ENCODE data around the gene COG3. TPM values are rescaled to one million over a fixed set of nuclear protein-coding genes. Genes with fewer than 3 reads are reported as not detected.

Gene COG3
- total and polyA plus RNA-seq, 2 of the 13 experiments (the other 11 are each of a cell fraction or from before 2014, with no cell fraction given): 37.8 to 47.5 TPM

DNA sequence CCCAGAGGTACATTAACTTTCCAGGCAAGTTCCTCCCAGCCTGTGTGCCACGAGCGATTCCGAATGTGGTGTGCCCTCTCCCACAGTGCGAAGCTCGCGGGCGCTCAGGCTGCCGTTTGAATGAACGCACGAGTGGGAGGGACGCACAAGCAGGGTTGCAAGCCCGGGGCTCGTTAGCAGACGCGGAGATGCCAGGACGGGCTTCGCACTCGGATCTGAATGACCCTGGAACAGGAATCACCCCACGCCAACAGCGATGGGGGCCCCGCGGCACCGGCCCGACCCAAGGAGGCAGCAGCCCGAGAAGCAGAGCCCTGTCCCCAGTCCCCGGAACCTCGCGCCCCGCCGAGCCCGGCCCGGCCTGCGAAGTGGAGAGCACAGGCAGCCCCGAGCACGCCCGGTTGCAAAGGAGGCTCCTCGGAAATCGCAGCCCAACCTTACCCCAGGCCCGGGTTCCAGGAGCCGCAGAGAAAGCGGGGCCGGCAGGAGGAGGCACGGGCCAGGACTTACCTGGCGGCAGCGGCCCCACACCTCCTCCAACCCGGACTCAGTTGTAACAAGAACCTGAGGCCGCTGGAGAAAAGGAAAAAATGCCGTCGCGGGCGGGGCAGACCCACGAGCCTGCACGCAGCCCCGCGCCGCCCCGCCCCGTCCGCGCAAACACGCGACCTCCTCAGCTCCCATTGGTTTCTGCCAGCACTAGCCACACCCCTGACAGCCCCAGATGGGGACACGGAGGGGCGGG is 46.8 kb upstream of the COG3 start, which contains the start of gene SLC25A30:
Gene SLC25A30, minus strand, starts transcription at position 584 of the 745 bp plus-strand sequence. CDS start 6,948 bp downstream, outside the sequence.
- Histone ChIP-seq H3K9me3 (ENCODE audit: low read length) (no peaks in the 10 kb centered on the region), H3K4me1 (ENCODE audit: insufficient read depth, low read length) (peaks cover 49% of the 10 kb centered on the region), H3K27ac (ENCODE audit: extremely low read length, insufficient read depth, low read length) (peak within 1 kb of the TSS; percentile 81), H3K9ac (ENCODE audit: insufficient read depth, low read depth, low read length) (peak within 1 kb of the TSS; percentile 78), H3K4me2 (ENCODE audit: low read depth, low read length) (peak within 1 kb of the TSS; percentile 82), H3K4me3 (replicated peaks in 1 of 3; ENCODE audit: insufficient read depth in 1 of 3, low read depth in 2 of 3, low read length in 3 of 3) (peak within 1 kb of the TSS; percentile 82 to 90 (median 85)), H3K36me3 (replicated peaks in 1 of 2; ENCODE audit: control insufficient read depth in 1 of 2, insufficient read depth in 2 of 2, low read length in 2 of 2) (no peaks in the 10 kb centered on the region), H4K20me1 (ENCODE audit: insufficient read depth, low read length) (0 out of 2 replicates have a peak, but pooled peaks cover 13% of the 10 kb centered on the region), H3K27me3 (ENCODE audit: control insufficient read depth in 1 of 2, insufficient read depth in 2 of 2, low read length in 2 of 2) (no peaks in the 10 kb centered on the region; a peak in 1 of 5 replicates), H2AFZ (ENCODE audit: low read length) (no peak within 1 kb of the TSS), H3K79me2 (ENCODE audit: insufficient read depth, low read length) (peaks cover 36% of the 10 kb centered on the region)
- FAIRE-seq (no peak), DNase-seq (ENCODE audit: low spot score) (peak; percentile 90), ATAC-seq (peak; percentile 95)
- 0% methylated on average over 19 of the region's 64 CpGs for WGBS (ENCODE audit: low lambda C conversion rate)
- POLR2A ChIA-PET: interaction anchor here (0.6 to 6.5 kb wide), 16 partner anchors 12 to 77 kb away, joined by 3 to 47 read pairs (median 5); partner anchors contain the start of genes COG3 and TPT1
- CTCF ChIA-PET (ENCODE audit: low intra/inter-chr PET ratio, low total read pairs): interaction anchor here (1.1 kb wide), 1 partner anchor 46 kb away, joined by 5 read pairs; the partner anchor contains the start of gene COG3
- TSS peak; percentile 79 for BruUV-seq (replicated peaks)
- intact Hi-C loops (cut with micrococcal nuclease; ENCODE audit: unreplicated experiment): loop anchor here (1.0 to 5.0 kb wide), 5 partner anchors 15 to 74 kb away; partner anchors contain the start of gene COG3
- in situ Hi-C loops (cut with HindIII; ENCODE audit: extremely low pct_ligation_motif_present, low pct_unique_long_range_greater_than_20kb): loop anchor here (5.0 kb wide), 1 partner anchor 49 kb away; no protein-coding TSS in a partner anchor
- TF ChIP-seq ZNF331 (CRISPR knock-in tag; IDR thresholded peaks at IDR 0.05) (0 out of 2 replicates have a peak, but pooled peaks have one; percentile 32), ASH2L (IDR thresholded peaks at IDR 0.05; ENCODE audit: insufficient read length, low read depth, low read length) (peak; percentile 79), KLF6 (CRISPR knock-in tag; IDR thresholded peaks at IDR 0.05) (peak; percentile 54; the same call in 1 of the 2 replicates), ISL2 (CRISPR knock-in tag; IDR thresholded peaks at IDR 0.05) (peak; percentile 69), STAT5B (CRISPR knock-in tag; IDR thresholded peaks at IDR 0.05) (no peak), TCF12 (IDR thresholded peaks at IDR 0.05) (no peak), TCF12 (CRISPR knock-in tag; IDR thresholded peaks at IDR 0.05) (peak; percentile 51; the same call in 1 of the 2 replicates), U2AF2 (IDR thresholded peaks at IDR 0.05; ENCODE audit: low read depth, low read length) (no peak), NFRKB (IDR thresholded peaks at IDR 0.05) (no peak), ZBTB38 (CRISPR knock-in tag; IDR thresholded peaks at IDR 0.05) (no peak), ZNF589 (CRISPR knock-in tag; conservative IDR thresholded peaks at IDR 0.05) (no peak), ZNF12 (CRISPR knock-in tag; IDR thresholded peaks at IDR 0.05) (no peak), TMF1 (CRISPR knock-in tag; IDR thresholded peaks at IDR 0.05; ENCODE audit: low read depth) (peak; percentile 56; the same call in 1 of the 2 replicates), ZSCAN22 (CRISPR knock-in tag; IDR thresholded peaks at IDR 0.05) (no peak), SNAI1 (CRISPR knock-in tag; IDR thresholded peaks at IDR 0.05; ENCODE audit: borderline replicate concordance) (peak; percentile 88; the same call in 1 of the 2 replicates)
- TF ChIP-seq, protein P1, sequence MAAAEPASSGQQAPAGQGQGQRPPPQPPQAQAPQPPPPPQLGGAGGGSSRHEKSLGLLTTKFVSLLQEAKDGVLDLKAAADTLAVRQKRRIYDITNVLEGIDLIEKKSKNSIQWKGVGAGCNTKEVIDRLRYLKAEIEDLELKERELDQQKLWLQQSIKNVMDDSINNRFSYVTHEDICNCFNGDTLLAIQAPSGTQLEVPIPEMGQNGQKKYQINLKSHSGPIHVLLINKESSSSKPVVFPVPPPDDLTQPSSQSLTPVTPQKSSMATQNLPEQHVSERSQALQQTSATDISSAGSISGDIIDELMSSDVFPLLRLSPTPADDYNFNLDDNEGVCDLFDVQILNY (CRISPR knock-in tag; conservative IDR thresholded peaks at IDR 0.05): no peak
- TF ChIP-seq, protein P2, sequence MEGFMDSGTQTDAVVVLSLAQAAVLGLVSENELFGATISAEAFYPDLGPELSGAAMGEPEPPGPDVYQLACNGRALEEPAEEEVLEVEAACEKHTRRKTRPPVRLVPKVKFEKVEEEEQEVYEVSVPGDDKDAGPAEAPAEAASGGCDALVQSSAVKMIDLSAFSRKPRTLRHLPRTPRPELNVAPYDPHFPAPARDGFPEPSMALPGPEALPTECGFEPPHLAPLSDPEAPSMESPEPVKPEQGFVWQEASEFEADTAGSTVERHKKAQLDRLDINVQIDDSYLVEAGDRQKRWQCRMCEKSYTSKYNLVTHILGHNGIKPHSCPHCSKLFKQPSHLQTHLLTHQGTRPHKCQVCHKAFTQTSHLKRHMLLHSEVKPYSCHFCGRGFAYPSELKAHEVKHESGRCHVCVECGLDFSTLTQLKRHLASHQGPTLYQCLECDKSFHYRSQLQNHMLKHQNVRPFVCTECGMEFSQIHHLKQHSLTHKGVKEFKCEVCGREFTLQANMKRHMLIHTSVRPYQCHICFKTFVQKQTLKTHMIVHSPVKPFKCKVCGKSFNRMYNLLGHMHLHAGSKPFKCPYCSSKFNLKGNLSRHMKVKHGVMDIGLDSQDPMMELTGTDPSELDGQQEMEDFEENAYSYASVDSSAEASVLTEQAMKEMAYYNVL (CRISPR knock-in tag; IDR thresholded peaks at IDR 0.05; ENCODE audit: borderline replicate concordance): 0 out of 2 replicates have a peak, but pooled peaks have one; percentile 63
- TF ChIP-seq, protein P3, sequence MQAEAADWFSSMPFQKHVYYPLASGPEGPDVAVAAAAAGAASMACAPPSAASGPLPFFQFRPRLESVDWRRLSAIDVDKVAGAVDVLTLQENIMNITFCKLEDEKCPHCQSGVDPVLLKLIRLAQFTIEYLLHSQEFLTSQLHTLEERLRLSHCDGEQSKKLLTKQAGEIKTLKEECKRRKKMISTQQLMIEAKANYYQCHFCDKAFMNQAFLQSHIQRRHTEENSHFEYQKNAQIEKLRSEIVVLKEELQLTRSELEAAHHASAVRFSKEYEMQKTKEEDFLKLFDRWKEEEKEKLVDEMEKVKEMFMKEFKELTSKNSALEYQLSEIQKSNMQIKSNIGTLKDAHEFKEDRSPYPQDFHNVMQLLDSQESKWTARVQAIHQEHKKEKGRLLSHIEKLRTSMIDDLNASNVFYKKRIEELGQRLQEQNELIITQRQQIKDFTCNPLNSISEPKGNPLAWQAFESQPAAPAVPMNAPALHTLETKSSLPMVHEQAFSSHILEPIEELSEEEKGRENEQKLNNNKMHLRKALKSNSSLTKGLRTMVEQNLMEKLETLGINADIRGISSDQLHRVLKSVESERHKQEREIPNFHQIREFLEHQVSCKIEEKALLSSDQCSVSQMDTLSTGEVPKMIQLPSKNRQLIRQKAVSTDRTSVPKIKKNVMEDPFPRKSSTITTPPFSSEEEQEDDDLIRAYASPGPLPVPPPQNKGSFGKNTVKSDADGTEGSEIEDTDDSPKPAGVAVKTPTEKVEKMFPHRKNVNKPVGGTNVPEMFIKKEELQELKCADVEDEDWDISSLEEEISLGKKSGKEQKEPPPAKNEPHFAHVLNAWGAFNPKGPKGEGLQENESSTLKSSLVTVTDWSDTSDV (CRISPR knock-in tag; IDR thresholded peaks at IDR 0.05): no peak
